HAP-1 (cell line): Measurements from ENCODE around the gene TEPSIN.
A peak's percentile ranks its signal among the peaks of the same experiment; 100 is the strongest.

ENCODE experiments used
- DNase-seq, 2 experiments: peaks; one replicate each; pipeline ENCODE4 v3.0.0-alpha.2; 2016 to 2020; ENCODE audit warnings: low spot score in 2 of 2
- H3K27me3 ChIP-seq: fragments of 250-450 bp; sonication (Bioruptor Pico); 2 replicates; pipeline ENCODE4 v1.5.1; 2020; ENCODE audit warnings: low read depth, mild to moderate bottlenecking, moderate library complexity
- H3K36me3 ChIP-seq: fragments of 250-450 bp; sonication (Bioruptor Pico); replicated peaks from 2 replicates; pipeline ENCODE4 v1.5.1; 2020; ENCODE audit warnings: mild to moderate bottlenecking
- H3K4me1 ChIP-seq: fragments of 250-450 bp; sonication (Bioruptor Pico); 2 replicates; pipeline ENCODE4 v1.5.1; 2020; ENCODE audit warnings: mild to moderate bottlenecking
- H3K4me3 ChIP-seq: fragments of 250-450 bp; sonication (Bioruptor Pico); 2 replicates; pipeline ENCODE4 v1.5.1; 2020; ENCODE audit warnings: mild to moderate bottlenecking, moderate library complexity
- H3K9me3 ChIP-seq: fragments of 250-450 bp; sonication (Bioruptor Pico); 2 replicates; pipeline ENCODE4 v1.5.1; 2020; ENCODE audit warnings: mild to moderate bottlenecking, moderate library complexity
- in situ Hi-C: fragments of 300-500 bp; cut with MboI; formaldehyde crosslinking; loops from 3 replicates; pipeline ENCODE4 v1.14.3; 2020; ENCODE audit warnings: low sequenced_read_pairs, inconsistent platforms, mixed read lengths

TEPSIN gene

GRCh38 chr17:81238815-81239713 lies at the start of gene TEPSIN, which contains the start of gene NDUFAF8:
TSS of gene TEPSIN (minus strand) at chr17:81239055. CDS start at chr17:81239033, 22 bp downstream.
TSS of gene NDUFAF8 (plus strand) at chr17:81239318. CDS start at chr17:81239364, 46 bp downstream.
- peak; percentile 97 to 99 for DNase-seq
- Histone ChIP-seq H3K4me3 (peak within 1 kb of the TSS; percentile 71), H3K4me1 (peaks cover 3% of the 10 kb centered on the region; the same call in 1 of the 2 replicates), H3K27me3 (no peaks in the 10 kb centered on the region), H3K9me3 (no peaks in the 10 kb centered on the region), H3K36me3 (peaks cover 19% of the 10 kb centered on the region)
- in situ Hi-C loops = no loop called here

- in situ Hi-C loops = no loop called here
- Histone ChIP-seq H3K36me3 (peaks cover 29% of the 10 kb centered on the region), H3K4me3 (no peak overlapping the region), H3K9me3 (no peaks in the 10 kb centered on the region), H3K27me3 (no peaks in the 10 kb centered on the region), H3K4me1 (no peaks in the 10 kb centered on the region)
- no peak for DNase-seq
Measured at GRCh38 chr17:81287741-81288430, 49.0 kb upstream of the TEPSIN start.

GRCh38 chr17:81287152-81287551 lies 48.3 kb upstream of the TEPSIN start:
- peaks cover 29% of the 10 kb centered on the region for H3K36me3 ChIP-seq
- no peak overlapping the region for H3K4me3 ChIP-seq
- no peaks in the 10 kb centered on the region for H3K9me3 ChIP-seq
- in situ Hi-C loops = no loop called here
- no peaks in the 10 kb centered on the region for H3K4me1 ChIP-seq
- H3K27me3 ChIP-seq = no peaks in the 10 kb centered on the region
- no peak for DNase-seq

GRCh38 chr17:81286491-81287145 lies 47.8 kb upstream of the TEPSIN start:
- in situ Hi-C loops = no loop called here
- H3K9me3 ChIP-seq = no peaks in the 10 kb centered on the region
- H3K36me3 ChIP-seq = peaks cover 33% of the 10 kb centered on the region
- H3K4me1 ChIP-seq = no peaks in the 10 kb centered on the region
- no peak for DNase-seq
- H3K4me3 ChIP-seq = no peak overlapping the region
- H3K27me3 ChIP-seq = no peaks in the 10 kb centered on the region

GRCh38 chr17:81285894-81286293 lies 47.0 kb upstream of the TEPSIN start:
- in situ Hi-C loops = no loop called here
- no peak for DNase-seq
- Histone ChIP-seq H3K4me3 (no peak overlapping the region), H3K9me3 (no peaks in the 10 kb centered on the region), H3K27me3 (no peaks in the 10 kb centered on the region), H3K36me3 (peaks cover 34% of the 10 kb centered on the region), H3K4me1 (no peaks in the 10 kb centered on the region)

GRCh38 chr17:81285179-81285878 lies 46.5 kb upstream of the TEPSIN start:
- Histone ChIP-seq H3K27me3 (no peaks in the 10 kb centered on the region), H3K36me3 (peaks cover 34% of the 10 kb centered on the region), H3K4me1 (no peaks in the 10 kb centered on the region), H3K4me3 (no peak overlapping the region), H3K9me3 (no peaks in the 10 kb centered on the region)
- in situ Hi-C loops = no loop called here
- DNase-seq = no peak

- peaks cover 18% of the 10 kb centered on the region for H3K36me3 ChIP-seq
- in situ Hi-C loops = no loop called here
Measured at GRCh38 chr17:81282876-81283275, 44.0 kb upstream of the TEPSIN start.

GRCh38 chr17:81282141-81282540 lies 43.3 kb upstream of the TEPSIN start:
- Histone ChIP-seq H3K4me1 (no peaks in the 10 kb centered on the region), H3K36me3 (peaks cover 11% of the 10 kb centered on the region), H3K4me3 (no peak overlapping the region), H3K9me3 (no peaks in the 10 kb centered on the region), H3K27me3 (no peaks in the 10 kb centered on the region)
- DNase-seq = no peak
- in situ Hi-C loops = no loop called here

More at GRCh38 chr17:81282876-81283275, 44.0 kb upstream of the TEPSIN start:
- no peaks in the 10 kb centered on the region for H3K9me3 ChIP-seq
- H3K4me1 ChIP-seq = no peaks in the 10 kb centered on the region
- DNase-seq = no peak
- H3K27me3 ChIP-seq = no peaks in the 10 kb centered on the region
- no peak overlapping the region for H3K4me3 ChIP-seq

- in situ Hi-C loops = no loop called here
- H3K4me1 ChIP-seq = no peaks in the 10 kb centered on the region
- H3K27me3 ChIP-seq = no peaks in the 10 kb centered on the region
- no peak overlapping the region for H3K4me3 ChIP-seq
- H3K36me3 ChIP-seq = peaks cover 22% of the 10 kb centered on the region
- no peaks in the 10 kb centered on the region for H3K9me3 ChIP-seq
- no peak for DNase-seq
Measured at GRCh38 chr17:81280571-81280970, 41.7 kb upstream of the TEPSIN start.

- in situ Hi-C loops = no loop called here
- peaks cover 26% of the 10 kb centered on the region for H3K36me3 ChIP-seq
- DNase-seq = no peak
Measured at GRCh38 chr17:81279278-81280275, 40.7 kb upstream of the TEPSIN start.

GRCh38 chr17:81278831-81279230 lies 40.0 kb upstream of the TEPSIN start:
- Histone ChIP-seq H3K4me3 (no peak overlapping the region), H3K36me3 (peaks cover 26% of the 10 kb centered on the region), H3K4me1 (no peaks in the 10 kb centered on the region), H3K27me3 (no peaks in the 10 kb centered on the region), H3K9me3 (no peaks in the 10 kb centered on the region)
- in situ Hi-C loops = no loop called here
- no peak for DNase-seq

More at GRCh38 chr17:81279278-81280275, 40.7 kb upstream of the TEPSIN start:
- Histone ChIP-seq H3K4me3 (no peak overlapping the region), H3K27me3 (no peaks in the 10 kb centered on the region), H3K9me3 (no peaks in the 10 kb centered on the region), H3K4me1 (no peaks in the 10 kb centered on the region)

GRCh38 chr17:81277946-81278693 lies 39.3 kb upstream of the TEPSIN start:
- no peaks in the 10 kb centered on the region for H3K9me3 ChIP-seq
- in situ Hi-C loops = no loop called here
- H3K4me3 ChIP-seq = no peak overlapping the region
- DNase-seq = no peak
- no peaks in the 10 kb centered on the region for H3K27me3 ChIP-seq
- no peaks in the 10 kb centered on the region for H3K4me1 ChIP-seq
- peaks cover 31% of the 10 kb centered on the region for H3K36me3 ChIP-seq
